ENCODE data around the gene CDRT4.

- TF ChIP-seq EP300 (IDR thresholded peaks at IDR 0.05; ENCODE audit: borderline replicate concordance in 1 of 2, low read depth in 1 of 2, low read length in 1 of 2) (peak; percentile 53 to 82; a peak in 3 of 4 replicates), NFIC (IDR thresholded peaks at IDR 0.05; ENCODE audit: borderline replicate concordance) (peak; percentile 95), POLR2AphosphoS5 (IDR thresholded peaks at IDR 0.05; ENCODE audit: low read depth, low read length) (peak; percentile 19; the same call in 1 of the 2 replicates), CHD2 (IDR thresholded peaks at IDR 0.05; ENCODE audit: low read length, partially characterized antibody) (peak; percentile 55), RXRA (IDR thresholded peaks at IDR 0.05; ENCODE audit: borderline replicate concordance, low read depth) (peak; percentile 18; the same call in 1 of the 2 replicates), TAF1 (IDR thresholded peaks at IDR 0.05; ENCODE audit: borderline replicate concordance, low read depth, low read length) (peak; percentile 24; the same call in 1 of the 2 replicates), RCOR1 (IDR thresholded peaks at IDR 0.05; ENCODE audit: low read length) (no peak; the same call in 1 of the 2 replicates), EZH2phosphoT487 (IDR thresholded peaks at IDR 0.05; ENCODE audit: borderline replicate concordance, low read depth) (no peak), MAX (IDR thresholded peaks at IDR 0.05; ENCODE audit: low read depth) (no peak), REST (IDR thresholded peaks at IDR 0.05; ENCODE audit: low read depth, low read length) (no peak; the same call in 1 of the 2 replicates)
- TF ChIP-seq, protein P1, sequence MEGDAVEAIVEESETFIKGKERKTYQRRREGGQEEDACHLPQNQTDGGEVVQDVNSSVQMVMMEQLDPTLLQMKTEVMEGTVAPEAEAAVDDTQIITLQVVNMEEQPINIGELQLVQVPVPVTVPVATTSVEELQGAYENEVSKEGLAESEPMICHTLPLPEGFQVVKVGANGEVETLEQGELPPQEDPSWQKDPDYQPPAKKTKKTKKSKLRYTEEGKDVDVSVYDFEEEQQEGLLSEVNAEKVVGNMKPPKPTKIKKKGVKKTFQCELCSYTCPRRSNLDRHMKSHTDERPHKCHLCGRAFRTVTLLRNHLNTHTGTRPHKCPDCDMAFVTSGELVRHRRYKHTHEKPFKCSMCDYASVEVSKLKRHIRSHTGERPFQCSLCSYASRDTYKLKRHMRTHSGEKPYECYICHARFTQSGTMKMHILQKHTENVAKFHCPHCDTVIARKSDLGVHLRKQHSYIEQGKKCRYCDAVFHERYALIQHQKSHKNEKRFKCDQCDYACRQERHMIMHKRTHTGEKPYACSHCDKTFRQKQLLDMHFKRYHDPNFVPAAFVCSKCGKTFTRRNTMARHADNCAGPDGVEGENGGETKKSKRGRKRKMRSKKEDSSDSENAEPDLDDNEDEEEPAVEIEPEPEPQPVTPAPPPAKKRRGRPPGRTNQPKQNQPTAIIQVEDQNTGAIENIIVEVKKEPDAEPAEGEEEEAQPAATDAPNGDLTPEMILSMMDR (IDR thresholded peaks at IDR 0.05), result no peak
- TF ChIP-seq, protein P2, sequence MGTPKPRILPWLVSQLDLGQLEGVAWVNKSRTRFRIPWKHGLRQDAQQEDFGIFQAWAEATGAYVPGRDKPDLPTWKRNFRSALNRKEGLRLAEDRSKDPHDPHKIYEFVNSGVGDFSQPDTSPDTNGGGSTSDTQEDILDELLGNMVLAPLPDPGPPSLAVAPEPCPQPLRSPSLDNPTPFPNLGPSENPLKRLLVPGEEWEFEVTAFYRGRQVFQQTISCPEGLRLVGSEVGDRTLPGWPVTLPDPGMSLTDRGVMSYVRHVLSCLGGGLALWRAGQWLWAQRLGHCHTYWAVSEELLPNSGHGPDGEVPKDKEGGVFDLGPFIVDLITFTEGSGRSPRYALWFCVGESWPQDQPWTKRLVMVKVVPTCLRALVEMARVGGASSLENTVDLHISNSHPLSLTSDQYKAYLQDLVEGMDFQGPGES (IDR thresholded peaks at IDR 0.05; ENCODE audit: low read depth, low read length), result no peak
Observed at GRCh38 chr17:15398291-15398690, 69.1 kb downstream of the CDRT4 start.

Data from SK-N-SH (cell line).